GM12892 (cell line): ENCODE results near the gene CAPZA1.
"Not testable (repeated sequence)": the region's sequence is repeated elsewhere in the genome, so short reads cannot be mapped to it uniquely, and the experiment has no call there.

Experiments
- DNase-seq: peaks from one replicate; pipeline ENCODE4 v3.0.0; 2011; ENCODE audit not compliant: insufficient read length
- FAIRE-seq: peaks from 2 replicates; lab custom pipeline; 2011; peaks lifted over from hg19 to GRCh38; lab: Jason Lieb, UNC
- POLR2A ChIP-seq: IDR thresholded peaks from 2 replicates; pipeline ENCODE4 v1.6.1; 2011; ENCODE audit warnings: low read depth, low read length, control low read depth
- POLR2AphosphoS5 ChIP-seq: IDR thresholded peaks from 2 replicates; pipeline ENCODE4 v1.6.1; 2011; ENCODE audit warnings: low read depth, low read length, control low read depth
- TAF1 ChIP-seq: IDR thresholded peaks from 2 replicates; pipeline ENCODE4 v1.6.1; 2011; ENCODE audit warnings: low read depth, mild to moderate bottlenecking, control low read depth, low read length, borderline replicate concordance

The CAPZA1 gene

DNA sequence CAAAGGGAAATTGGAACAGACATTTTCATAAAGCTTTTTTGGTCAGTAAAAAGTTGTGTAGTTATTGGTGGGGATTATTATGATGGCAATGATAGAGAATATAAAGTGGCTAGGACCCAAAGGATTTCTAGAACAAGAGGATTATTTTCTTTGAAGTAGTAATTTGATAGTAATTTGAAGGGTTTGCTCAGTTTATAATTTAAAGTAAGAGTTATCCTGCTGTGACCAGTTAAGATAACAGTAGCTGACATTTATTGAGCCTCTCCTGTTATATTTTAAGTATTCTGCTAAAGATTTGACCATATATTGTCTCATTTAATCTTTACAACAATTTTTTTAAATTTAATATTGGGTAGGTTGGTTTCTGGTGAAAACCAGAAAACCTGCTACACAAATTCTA is 14.7 kb downstream of the CAPZA1 start:
- DNase-seq: no peak
- TF ChIP-seq POLR2A (no peak), POLR2AphosphoS5 (no peak), TAF1 (no peak)
- FAIRE-seq: no peak

- FAIRE-seq (no peak), DNase-seq (no peak)
- no peak for TF ChIP-seq POLR2AphosphoS5
- TF ChIP-seq TAF1: no peak
- TF ChIP-seq POLR2A: no peak
These were observed 16.4 kb downstream of the CAPZA1 start for GRCh38 chr1:112636056-112636455.

GRCh38 chr1:112636597-112637253 is 17.1 kb downstream of the CAPZA1 start:
- FAIRE-seq: no peak
- DNase-seq: no peak
- TF ChIP-seq POLR2AphosphoS5 (no peak), POLR2A (no peak), TAF1 (no peak)

- DNase-seq (no peak), FAIRE-seq (no peak)
- TF ChIP-seq POLR2A (no peak), POLR2AphosphoS5 (no peak), TAF1 (no peak)
These were observed 17.9 kb downstream of the CAPZA1 start for GRCh38 chr1:112637254-112638109.

DNA sequence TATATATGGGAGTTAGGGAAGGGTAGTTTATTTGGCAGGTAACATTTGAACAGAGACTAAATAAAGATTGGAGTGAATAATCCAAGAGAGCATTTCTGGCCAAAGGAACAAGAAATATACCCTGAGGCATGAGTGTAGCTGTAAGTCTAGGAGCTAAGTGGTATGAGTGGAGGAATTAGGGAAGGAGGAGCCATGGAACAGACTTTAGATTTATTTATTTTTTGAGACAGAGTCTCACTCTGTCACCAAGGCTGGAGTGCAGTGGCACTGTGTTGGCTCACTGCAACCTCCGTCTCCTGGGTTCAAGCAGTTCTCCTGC is 18.4 kb downstream of the CAPZA1 start:
- TF ChIP-seq POLR2AphosphoS5 (no peak), POLR2A (no peak), TAF1 (no peak)
- DNase-seq: no peak
- no peak for FAIRE-seq

DNA sequence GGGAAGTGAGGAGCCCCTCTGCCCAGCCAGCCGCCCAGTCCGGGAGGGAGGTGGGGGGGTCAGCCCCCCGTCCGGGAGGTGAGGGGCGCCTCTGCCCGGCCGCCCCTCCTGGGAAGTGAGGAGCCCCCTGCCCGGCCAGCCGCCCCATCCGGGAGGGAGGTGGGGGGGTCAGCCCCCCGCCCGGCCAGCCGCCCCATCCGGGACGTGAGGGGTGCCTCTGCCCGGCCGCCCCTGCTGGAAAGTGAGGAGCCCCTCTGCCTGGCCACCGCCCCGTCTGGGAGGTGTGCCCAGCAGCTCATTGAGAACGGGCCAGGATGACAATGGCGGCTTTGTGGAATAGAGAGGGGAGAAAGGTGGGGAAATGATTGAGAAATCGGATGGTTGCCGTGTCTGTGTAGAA is 20.8 kb downstream of the CAPZA1 start:
- not testable (repeated sequence) for FAIRE-seq

DNA sequence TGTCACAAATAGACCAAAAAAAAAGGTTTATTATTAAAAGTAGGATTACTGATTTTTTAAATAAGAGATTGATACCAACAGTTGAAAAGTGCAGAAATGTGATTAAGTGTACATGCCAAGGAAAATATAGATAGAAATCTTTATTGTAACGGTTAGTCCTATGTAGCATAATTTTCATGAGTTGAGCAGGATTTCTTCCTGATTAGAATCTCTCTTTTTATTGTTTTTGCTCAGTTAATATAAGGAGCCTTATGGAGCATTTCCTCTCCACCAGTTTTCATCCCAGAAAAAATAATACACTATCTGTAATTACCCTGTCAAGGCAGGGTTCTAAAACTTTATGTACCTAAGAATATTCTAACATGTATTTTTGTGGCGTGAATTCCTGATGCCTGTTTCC is 23.4 kb downstream of the CAPZA1 start:
- no peak for TF ChIP-seq POLR2AphosphoS5
- TF ChIP-seq POLR2A: no peak
- no peak for TF ChIP-seq TAF1
- no peak for FAIRE-seq
- DNase-seq: no peak

More for the DNA sequence above, 20.8 kb downstream of the CAPZA1 start:
- not testable (repeated sequence) for DNase-seq

DNA sequence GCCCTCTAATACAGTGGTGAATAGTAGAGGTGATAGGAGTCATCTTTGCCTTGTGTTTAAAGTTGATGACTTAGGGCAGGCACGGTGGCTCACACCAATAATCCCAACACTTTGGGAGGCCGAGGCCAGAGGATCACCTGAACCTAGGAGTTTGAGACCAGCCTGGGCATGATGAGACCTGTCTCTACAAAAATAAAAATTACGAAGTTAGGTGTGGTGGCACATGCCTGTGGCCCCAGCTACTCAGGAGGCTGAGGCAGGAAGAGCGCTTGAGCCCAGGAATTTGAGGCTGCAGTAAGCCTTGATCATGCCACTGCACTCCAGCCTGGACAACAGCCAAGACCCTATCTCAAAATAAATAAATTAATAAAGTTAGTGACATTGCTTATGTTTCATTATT is 26.6 kb downstream of the CAPZA1 start:
- no peak for DNase-seq
- FAIRE-seq: no peak
- no peak for TF ChIP-seq TAF1
- no peak for TF ChIP-seq POLR2A
- TF ChIP-seq POLR2AphosphoS5: no peak

GRCh38 chr1:112651205-112651604 is 31.6 kb downstream of the CAPZA1 start:
- FAIRE-seq (no peak), DNase-seq (no peak)
- TF ChIP-seq POLR2AphosphoS5: no peak
- no peak for TF ChIP-seq POLR2A
- TF ChIP-seq TAF1: no peak

- TF ChIP-seq POLR2AphosphoS5: no peak
- TF ChIP-seq POLR2A: no peak
- no peak for TF ChIP-seq TAF1
- no peak for FAIRE-seq
- DNase-seq: no peak
These were observed 46.2 kb downstream of the CAPZA1 start for GRCh38 chr1:112665857-112666256.

DNA sequence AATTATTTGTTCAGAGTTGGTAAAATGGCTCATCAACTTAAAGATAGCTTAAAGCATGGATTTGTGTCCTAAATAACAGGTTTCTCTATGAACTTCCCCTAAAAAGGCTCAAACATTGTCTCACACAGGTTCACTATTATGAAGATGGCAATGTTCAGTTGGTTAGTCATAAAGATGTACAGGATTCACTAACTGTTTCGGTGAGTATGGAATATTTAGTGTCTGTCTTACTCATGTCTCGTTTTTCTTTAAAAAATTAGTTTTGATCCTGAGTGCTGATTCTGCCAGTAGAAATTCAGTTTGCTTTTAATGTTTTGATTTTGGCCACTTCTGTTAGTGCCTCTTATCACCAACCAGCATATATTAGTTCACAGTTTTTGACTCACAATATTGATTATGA is 47.3 kb downstream of the CAPZA1 start:
- FAIRE-seq (no peak), DNase-seq (no peak)
- TF ChIP-seq TAF1 (no peak), POLR2AphosphoS5 (no peak), POLR2A (no peak)

GRCh38 chr1:112672009-112672408 is 52.4 kb downstream of the CAPZA1 start:
- TF ChIP-seq POLR2A (no peak), POLR2AphosphoS5 (no peak), TAF1 (no peak)
- FAIRE-seq (no peak), DNase-seq (no peak)
